ENCODE data around the gene ADAM8. TPM values are rescaled to one million over a fixed set of nuclear protein-coding genes. Genes with fewer than 3 reads are reported as not detected.
"Not testable (repeated sequence)": the region's sequence is repeated elsewhere in the genome, so short reads cannot be mapped to it uniquely, and the experiment has no call there.

Gene ADAM8
- total and polyA plus RNA-seq, 12 donors, result 0.61 to 7.7 (median 3.8) TPM

DNA sequence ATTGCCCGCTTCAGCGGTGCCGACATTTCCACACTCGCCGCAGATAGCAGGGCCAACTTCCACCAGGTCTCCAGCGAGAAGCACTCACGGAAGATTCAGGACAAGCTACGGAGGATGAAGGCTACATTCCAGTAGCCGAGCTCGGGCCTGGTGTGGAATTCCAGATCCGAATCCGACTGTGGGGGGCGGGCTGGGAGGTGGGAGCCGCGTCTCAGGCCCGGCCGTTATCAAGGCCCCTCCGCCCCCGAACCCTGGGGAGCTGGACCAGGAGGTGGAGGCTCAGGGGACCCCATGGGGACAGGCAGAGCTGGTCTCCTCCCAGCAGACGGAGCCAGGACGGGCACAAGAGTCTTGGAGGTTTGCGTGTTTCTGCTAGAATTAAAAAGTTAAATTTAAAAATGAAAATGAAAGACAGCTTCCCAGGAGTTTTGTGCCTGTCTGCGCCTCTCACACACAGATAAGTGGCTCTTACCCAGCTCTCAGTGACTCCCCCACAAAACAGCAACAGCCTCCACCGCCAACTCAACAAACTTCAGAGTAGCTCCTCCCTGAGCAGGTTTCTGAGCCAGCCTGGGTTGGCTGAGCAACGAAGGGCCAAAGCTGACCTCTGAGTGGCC is 51.8 kb downstream of the ADAM8 start:
- no peak overlapping the region for H3K27ac ChIP-seq
- H3K36me3 ChIP-seq (replicated peaks in 1 of 2), result no peaks in the 10 kb centered on the region
- no peak overlapping the region for H3K4me3 ChIP-seq
- 63 to 92% (median 80%) methylated on average over 14 to 25 of the region's 25 CpGs for WGBS, 4 donors
- intact Hi-C loops (cut with DNase I), result no loop called here
- DNase-seq, result no peak
- H3K4me1 ChIP-seq (replicated peaks in 1 of 2), result no peaks in the 10 kb centered on the region
- peaks cover 26% of the 10 kb centered on the region for H3K27me3 ChIP-seq
- H3K9me3 ChIP-seq (replicated peaks in 1 of 3), result no peaks in the 10 kb centered on the region
- no peak for TF ChIP-seq POLR2A (IDR thresholded peaks at IDR 0.05)
- no peak for TF ChIP-seq CTCF (IDR thresholded peaks at IDR 0.05)

DNA sequence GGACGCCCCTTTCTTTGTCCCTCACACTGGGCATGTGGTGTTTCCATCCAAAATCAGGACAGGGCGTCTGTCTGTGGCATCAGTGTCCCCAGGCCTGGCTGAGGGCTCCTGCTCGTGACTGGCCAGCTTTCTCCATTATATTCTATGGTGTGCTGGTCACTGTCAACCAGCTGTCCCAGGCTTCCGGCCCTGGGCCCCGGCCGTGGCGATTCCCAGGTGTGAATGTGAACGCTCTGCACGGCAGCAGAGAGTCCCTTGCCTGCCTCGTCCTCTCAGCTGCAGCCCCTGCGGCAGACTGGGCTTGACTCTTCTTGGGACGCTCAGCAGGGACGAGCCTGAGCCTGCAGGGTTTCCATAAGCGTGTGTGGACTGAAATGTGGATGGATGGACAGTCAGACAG is 52.6 kb downstream of the ADAM8 start:
- H3K27ac ChIP-seq, result no peak overlapping the region
- no peaks in the 10 kb centered on the region for H3K4me1 ChIP-seq (replicated peaks in 1 of 2)
- TF ChIP-seq CTCF (IDR thresholded peaks at IDR 0.05) (no peak), POLR2A (IDR thresholded peaks at IDR 0.05) (no peak)
- intact Hi-C loops (cut with DNase I), result no loop called here
- no peaks in the 10 kb centered on the region for H3K36me3 ChIP-seq (replicated peaks in 1 of 2)
- H3K4me3 ChIP-seq, result no peak overlapping the region
- H3K27me3 ChIP-seq, result peaks cover 18% of the 10 kb centered on the region
- WGBS, 4 donors, result 75 to 89% (median 80%) methylated on average over 4 to 14 of the region's 14 CpGs
- no peaks in the 10 kb centered on the region for H3K9me3 ChIP-seq (replicated peaks in 1 of 3)
- no peak for DNase-seq

- H3K36me3 ChIP-seq (replicated peaks in 1 of 2); H3K27me3 ChIP-seq; H3K4me1 ChIP-seq (replicated peaks in 1 of 2); H3K9me3 ChIP-seq (replicated peaks in 1 of 3); H3K27ac ChIP-seq; H3K4me3 ChIP-seq; DNase-seq; intact Hi-C loops (cut with DNase I): not testable (repeated sequence)
- WGBS, 4 donors, result 88 to 97% (median 92%) methylated on average over 4 to 19 of the region's 22 CpGs
Measured at GRCh38 chr10:133221756-133222155, 54.9 kb downstream of the ADAM8 start.

DNA sequence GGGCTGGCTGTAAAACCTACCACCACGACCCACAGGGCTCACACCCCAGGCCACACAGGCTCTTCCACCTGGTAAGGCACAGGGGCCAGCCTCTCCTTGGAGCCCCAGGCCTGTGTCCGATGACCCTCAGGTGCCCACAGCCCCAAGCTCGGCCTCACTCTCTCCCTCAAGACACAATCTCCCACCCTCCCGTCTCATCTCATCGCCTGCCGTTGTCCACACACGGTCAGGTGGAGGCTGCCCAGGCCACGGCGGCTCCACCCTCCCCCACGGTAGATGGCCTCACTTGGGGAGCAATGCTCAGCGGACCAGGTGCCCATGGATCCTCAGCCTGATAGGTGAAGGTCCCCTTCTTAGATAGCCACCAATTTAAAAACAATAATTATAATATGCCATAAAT is 55.3 kb downstream of the ADAM8 start:
- Histone ChIP-seq H3K27me3 (peaks cover 4% of the 10 kb centered on the region), H3K27ac (no peak overlapping the region), H3K4me1 (replicated peaks in 1 of 2) (no peaks in the 10 kb centered on the region), H3K4me3 (no peak overlapping the region), H3K36me3 (replicated peaks in 1 of 2) (no peaks in the 10 kb centered on the region), H3K9me3 (replicated peaks in 1 of 3) (no peaks in the 10 kb centered on the region)
- no peak for DNase-seq
- TF ChIP-seq POLR2A (IDR thresholded peaks at IDR 0.05) (no peak), CTCF (IDR thresholded peaks at IDR 0.05) (no peak)
- WGBS, 4 donors, result 90 to 94% (median 93%) methylated on average over 9 to 11 of the region's 11 CpGs
- intact Hi-C loops (cut with DNase I), result no loop called here

DNA sequence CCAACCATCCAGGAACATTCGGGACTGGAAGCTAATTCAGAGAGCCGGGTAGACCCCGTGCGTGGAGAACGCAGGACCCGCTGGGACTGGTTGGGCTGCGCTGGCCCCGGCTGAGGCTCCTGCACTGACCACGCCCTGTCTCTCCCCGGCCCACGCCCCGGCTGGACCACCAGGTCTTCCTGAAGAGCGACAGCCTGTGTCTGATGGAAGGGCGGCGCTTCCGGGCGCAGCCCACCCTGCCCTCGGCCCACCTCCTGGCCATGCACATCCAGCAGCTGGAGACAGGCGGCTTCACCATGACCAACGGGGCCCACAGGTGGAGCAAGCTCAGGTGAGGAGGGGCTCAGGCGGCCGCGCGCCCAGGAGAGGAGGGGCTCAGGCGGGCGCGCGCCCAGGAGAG is 56.9 kb downstream of the ADAM8 start:
- Histone ChIP-seq H3K27me3 (peaks cover 4% of the 10 kb centered on the region), H3K36me3 (replicated peaks in 1 of 2) (no peaks in the 10 kb centered on the region), H3K9me3 (replicated peaks in 1 of 3) (no peaks in the 10 kb centered on the region), H3K4me1 (replicated peaks in 1 of 2) (no peaks in the 10 kb centered on the region), H3K4me3 (no peak overlapping the region), H3K27ac (no peak overlapping the region)
- intact Hi-C loops (cut with DNase I), result no loop called here
- WGBS, 4 donors, result 10 to 41% (median 14%) methylated on average over 10 to 27 of the region's 28 CpGs
- TF ChIP-seq CTCF (IDR thresholded peaks at IDR 0.05), result no peak
- no peak for TF ChIP-seq POLR2A (IDR thresholded peaks at IDR 0.05)
- no peak for DNase-seq
